Activated naive CD8-positive, alpha-beta T cell treated with anti-CD3 and anti-CD28 coated beads, Interleukin-2, amount 50 U/mL, for 24 hours (primary cell): ENCODE results near the gene ITGA7.
A peak's percentile ranks its signal among the peaks of the same experiment; 100 is the strongest.
"Not testable (repeated sequence)": the region's sequence is repeated elsewhere in the genome, so short reads cannot be mapped to it uniquely, and the experiment has no call there.

Experiments
- ATAC-seq: fragments of 150-1000 bp; cut with Tn5 transposase; one replicate; pipeline ENCODE4 v1.10.0; 2021
- DNase-seq: peaks from one replicate; pipeline ENCODE4 v3.0.0; 2021
- H3K27ac Mint-ChIP-seq: one replicate; pipeline ENCODE4 v1.8.0; 2021; ENCODE audit warnings: mild to moderate bottlenecking, mixed read lengths
- H3K27me3 Mint-ChIP-seq: one replicate; pipeline ENCODE4 v1.8.0; 2021; ENCODE audit warnings: mixed read lengths
- H3K36me3 Mint-ChIP-seq: one replicate; pipeline ENCODE4 v1.8.0; 2021; ENCODE audit warnings: low read depth, mixed read lengths
- H3K4me1 Mint-ChIP-seq: one replicate; pipeline ENCODE4 v1.8.0; 2021; ENCODE audit warnings: mixed read lengths
- H3K4me3 Mint-ChIP-seq: one replicate; pipeline ENCODE4 v1.8.0; 2021; ENCODE audit warnings: mild to moderate bottlenecking, moderate library complexity, mixed read lengths
- H3K9me3 Mint-ChIP-seq: one replicate; pipeline ENCODE4 v1.8.0; 2021; ENCODE audit warnings: mixed read lengths

ITGA7 gene

DNA sequence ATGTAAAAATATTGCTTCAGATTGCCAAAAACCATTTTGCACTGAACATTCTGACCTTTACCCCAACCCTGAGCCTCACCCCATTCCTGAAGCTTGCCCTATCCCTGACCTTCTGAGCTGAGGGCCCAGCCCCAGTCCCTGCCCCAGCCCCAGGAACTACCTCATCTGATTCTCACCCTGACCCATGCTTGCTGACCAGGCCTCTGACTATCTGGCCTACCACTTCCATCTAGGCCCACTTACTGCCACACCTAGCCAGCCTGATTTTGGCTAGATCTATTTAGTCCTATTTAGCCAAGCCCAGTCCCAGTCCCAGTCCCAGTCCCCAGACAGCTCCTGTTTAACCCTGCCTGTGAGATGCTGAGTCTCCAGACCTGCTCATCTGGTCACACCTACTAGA is 37.4 kb downstream of the ITGA7 start:
- ATAC-seq (no peak), DNase-seq (no peak)
- Mint-ChIP-seq H3K4me3 (no peak overlapping the region), H3K27me3 (peaks cover 2% of the 10 kb centered on the region), H3K27ac (no peak overlapping the region), H3K9me3 (no peaks in the 10 kb centered on the region), H3K4me1 (no peaks in the 10 kb centered on the region), H3K36me3 (no peaks in the 10 kb centered on the region)

DNA sequence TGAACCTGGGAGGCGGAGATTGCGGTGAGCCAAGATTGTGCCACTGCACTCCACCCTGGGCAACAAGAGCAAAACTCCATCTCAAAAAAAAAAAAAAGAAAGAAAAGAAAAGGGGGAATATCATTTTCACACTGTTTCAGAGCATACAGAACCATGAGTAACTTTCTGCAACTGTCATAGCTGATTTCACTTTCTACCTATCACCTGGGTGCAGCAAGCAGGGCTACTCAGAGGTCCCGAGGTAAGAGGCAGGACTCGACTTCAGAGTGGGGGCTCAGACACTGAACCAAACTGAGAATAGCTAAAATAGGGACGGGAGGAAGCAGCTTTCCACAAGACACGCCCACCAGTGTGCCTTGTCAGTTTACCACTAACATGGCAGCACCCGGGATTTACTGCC is 41.2 kb downstream of the ITGA7 start:
- Mint-ChIP-seq H3K27me3 (peaks cover 2% of the 10 kb centered on the region), H3K4me3 (no peak overlapping the region), H3K27ac (no peak overlapping the region), H3K36me3 (no peaks in the 10 kb centered on the region), H3K4me1 (no peaks in the 10 kb centered on the region), H3K9me3 (no peaks in the 10 kb centered on the region)
- no peak for DNase-seq
- no peak for ATAC-seq

- DNase-seq (no peak), ATAC-seq (no peak)
- no peaks in the 10 kb centered on the region for H3K4me1 Mint-ChIP-seq
- H3K36me3 Mint-ChIP-seq, result no peaks in the 10 kb centered on the region
- H3K9me3 Mint-ChIP-seq, result no peaks in the 10 kb centered on the region
- H3K4me3 Mint-ChIP-seq, result no peak overlapping the region
- no peak overlapping the region for H3K27ac Mint-ChIP-seq
- H3K27me3 Mint-ChIP-seq, result peaks cover 2% of the 10 kb centered on the region
Measured at GRCh38 chr12:55664826-55665225, 42.9 kb downstream of the ITGA7 start.

- Mint-ChIP-seq H3K9me3 (no peaks in the 10 kb centered on the region), H3K27me3 (peaks cover 2% of the 10 kb centered on the region), H3K36me3 (no peaks in the 10 kb centered on the region), H3K4me1 (no peaks in the 10 kb centered on the region), H3K27ac (no peak overlapping the region), H3K4me3 (no peak overlapping the region)
- ATAC-seq (no peak), DNase-seq (no peak)
Measured at GRCh38 chr12:55663391-55663790, 44.3 kb downstream of the ITGA7 start.

GRCh38 chr12:55659486-55660385 is 48.0 kb downstream of the ITGA7 start:
- H3K27ac Mint-ChIP-seq, result no peak overlapping the region
- no peak for DNase-seq

GRCh38 chr12:55658635-55659391 is 48.9 kb downstream of the ITGA7 start:
- DNase-seq, result no peak
- H3K27ac Mint-ChIP-seq, result no peak overlapping the region
- no peak for ATAC-seq
- H3K4me3 Mint-ChIP-seq, result no peak overlapping the region
- no peaks in the 10 kb centered on the region for H3K36me3 Mint-ChIP-seq
- peaks cover 4% of the 10 kb centered on the region for H3K27me3 Mint-ChIP-seq
- H3K4me1 Mint-ChIP-seq, result no peaks in the 10 kb centered on the region
- H3K9me3 Mint-ChIP-seq, result no peaks in the 10 kb centered on the region

More at GRCh38 chr12:55659486-55660385, 48.0 kb downstream of the ITGA7 start:
- Mint-ChIP-seq H3K4me1 (no peaks in the 10 kb centered on the region), H3K36me3 (no peaks in the 10 kb centered on the region), H3K4me3 (no peak overlapping the region), H3K9me3 (no peaks in the 10 kb centered on the region), H3K27me3 (peaks cover 4% of the 10 kb centered on the region)
- ATAC-seq, result no peak

DNA sequence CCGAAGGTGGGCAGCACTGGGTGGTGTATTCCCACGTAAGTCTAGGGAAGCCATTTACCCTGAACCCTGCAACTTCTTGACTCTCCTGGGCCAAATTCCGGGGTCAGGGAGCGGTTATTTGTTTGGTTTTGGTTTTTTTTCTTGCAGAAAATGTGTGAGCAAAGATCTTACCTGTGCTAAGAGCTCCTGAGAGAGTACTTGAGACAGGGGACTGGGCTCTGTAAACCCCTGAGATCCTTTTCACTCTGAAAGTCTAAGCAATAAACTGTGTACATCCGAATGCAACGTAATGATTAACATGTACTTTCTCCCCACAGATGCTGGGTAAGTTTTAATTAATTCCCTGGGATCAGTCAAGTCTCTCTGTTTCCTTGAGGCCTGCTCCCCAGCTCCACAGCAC is 49.5 kb downstream of the ITGA7 start:
- Mint-ChIP-seq H3K9me3 (peaks cover under 1% of the 10 kb centered on the region), H3K27ac (no peak overlapping the region)
- no peak for ATAC-seq

GRCh38 chr12:55657212-55657611 is 50.5 kb downstream of the ITGA7 start:
- no peak overlapping the region for H3K4me3 Mint-ChIP-seq
- H3K9me3 Mint-ChIP-seq, result peaks cover 5% of the 10 kb centered on the region
- peaks cover 10% of the 10 kb centered on the region for H3K4me1 Mint-ChIP-seq
- no peak for DNase-seq
- peaks cover 1% of the 10 kb centered on the region for H3K36me3 Mint-ChIP-seq
- no peak overlapping the region for H3K27ac Mint-ChIP-seq
- no peak for ATAC-seq
- peaks cover 4% of the 10 kb centered on the region for H3K27me3 Mint-ChIP-seq

More for the DNA sequence above, 49.5 kb downstream of the ITGA7 start:
- Mint-ChIP-seq H3K36me3 (no peaks in the 10 kb centered on the region), H3K27me3 (peaks cover 4% of the 10 kb centered on the region), H3K4me1 (peaks cover 1% of the 10 kb centered on the region), H3K4me3 (no peak overlapping the region)
- DNase-seq, result no peak

GRCh38 chr12:55654511-55655214 is 53.0 kb downstream of the ITGA7 start:
- no peak overlapping the region for H3K4me3 Mint-ChIP-seq
- no peak for DNase-seq
- H3K9me3 Mint-ChIP-seq, result peaks cover 16% of the 10 kb centered on the region
- no peak for ATAC-seq
- peaks cover 28% of the 10 kb centered on the region for H3K4me1 Mint-ChIP-seq
- peaks cover 4% of the 10 kb centered on the region for H3K27me3 Mint-ChIP-seq
- H3K27ac Mint-ChIP-seq, result no peak overlapping the region
- peaks cover 8% of the 10 kb centered on the region for H3K36me3 Mint-ChIP-seq

DNA sequence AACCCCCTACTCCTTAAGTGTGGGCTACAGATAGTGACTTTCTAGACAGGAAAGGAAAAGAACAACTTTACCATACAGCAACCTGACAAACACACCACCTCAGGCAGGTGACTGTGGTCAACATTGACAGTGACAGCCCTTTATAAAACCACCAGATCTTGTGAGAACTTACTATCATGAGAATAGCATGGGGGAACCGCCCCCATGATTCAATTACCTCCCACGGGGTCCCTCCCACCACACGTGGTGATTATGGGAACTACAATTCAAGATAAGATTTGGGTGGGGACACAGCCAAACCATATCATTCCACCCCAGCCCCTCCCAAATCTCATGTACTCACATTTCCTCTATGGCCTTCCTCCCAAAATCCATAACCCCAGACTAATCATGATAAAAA is 54.7 kb downstream of the ITGA7 start:
- ATAC-seq (no peak), DNase-seq (no peak)
- peaks cover 9% of the 10 kb centered on the region for H3K36me3 Mint-ChIP-seq
- peaks cover 4% of the 10 kb centered on the region for H3K27me3 Mint-ChIP-seq
- no peak overlapping the region for H3K27ac Mint-ChIP-seq
- peaks cover 28% of the 10 kb centered on the region for H3K4me1 Mint-ChIP-seq
- no peak overlapping the region for H3K4me3 Mint-ChIP-seq
- peaks cover 21% of the 10 kb centered on the region for H3K9me3 Mint-ChIP-seq

DNA sequence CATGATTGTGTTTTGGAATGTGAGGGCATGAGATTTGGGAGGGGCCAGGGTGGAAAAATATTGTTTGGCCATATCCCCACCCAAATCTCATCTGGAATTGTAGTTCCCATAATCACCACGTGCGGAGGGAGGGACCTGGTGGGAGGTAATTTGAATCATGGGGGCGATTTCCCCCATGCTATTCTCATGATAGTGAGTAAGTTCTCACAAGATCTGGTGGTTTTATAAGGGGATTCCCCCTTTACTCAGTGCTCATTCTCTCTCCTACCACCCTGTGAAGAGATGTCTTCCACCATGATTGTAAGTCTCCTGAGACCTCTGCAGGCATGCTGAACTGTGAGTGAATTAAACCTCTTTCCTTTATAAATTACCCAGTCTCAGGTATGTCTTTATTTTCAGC is 55.4 kb downstream of the ITGA7 start:
- Mint-ChIP-seq H3K27ac (peak overlapping the region; percentile 61), H3K4me3 (no peak overlapping the region), H3K4me1 (peaks cover 28% of the 10 kb centered on the region), H3K9me3 (peaks cover 21% of the 10 kb centered on the region), H3K36me3 (peaks cover 9% of the 10 kb centered on the region), H3K27me3 (peaks cover 4% of the 10 kb centered on the region)
- ATAC-seq (peak; percentile 97), DNase-seq (peak; percentile 41)

- DNase-seq, result no peak
Measured at GRCh38 chr12:55651299-55651683, 56.4 kb downstream of the ITGA7 start.

DNA sequence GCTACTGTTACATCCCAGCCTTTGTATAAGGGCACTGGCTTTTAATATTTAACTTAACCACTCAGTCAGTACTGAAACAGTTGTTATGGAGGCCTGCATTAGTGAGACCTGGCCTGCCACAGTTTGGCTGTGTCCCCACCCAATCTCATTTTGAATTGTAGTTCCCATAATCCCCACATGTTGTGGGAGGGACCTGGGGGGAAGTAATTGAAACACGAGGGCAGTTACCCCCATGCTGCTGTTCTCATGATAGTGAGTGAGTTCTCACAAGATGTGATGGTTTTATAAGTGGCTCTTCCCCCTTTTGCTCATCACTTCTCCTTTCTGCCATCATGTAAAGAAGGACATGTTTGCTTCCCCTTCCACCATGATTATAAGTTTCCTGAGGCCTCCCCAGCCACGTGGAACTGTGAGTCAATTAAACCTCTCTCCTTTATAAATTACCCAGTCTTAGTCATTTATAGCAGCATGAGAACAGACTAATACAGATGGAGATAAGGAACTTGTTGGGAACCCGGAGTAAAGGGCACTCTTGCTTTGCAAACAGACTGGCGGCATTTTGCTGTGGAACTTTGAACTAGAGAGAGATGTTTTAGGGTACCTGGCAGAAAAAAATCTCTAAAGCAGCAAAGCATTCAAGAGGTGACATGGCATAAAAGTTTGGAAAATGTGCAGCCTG is 56.9 kb downstream of the ITGA7 start:
- not testable (repeated sequence) for H3K4me3 Mint-ChIP-seq, DNase-seq, ATAC-seq, H3K27me3 Mint-ChIP-seq, H3K36me3 Mint-ChIP-seq
- Mint-ChIP-seq H3K4me1 (peaks cover 38% of the 10 kb centered on the region), H3K9me3 (peaks cover 21% of the 10 kb centered on the region), H3K27ac (peak overlapping the region; percentile 59)

More at GRCh38 chr12:55651299-55651683, 56.4 kb downstream of the ITGA7 start:
- peaks cover 9% of the 10 kb centered on the region for H3K36me3 Mint-ChIP-seq
- H3K27ac Mint-ChIP-seq, result peak overlapping the region; percentile 59
- peaks cover 33% of the 10 kb centered on the region for H3K4me1 Mint-ChIP-seq
- ATAC-seq, result no peak
- no peak overlapping the region for H3K4me3 Mint-ChIP-seq
- H3K9me3 Mint-ChIP-seq, result peaks cover 21% of the 10 kb centered on the region
- peaks cover 2% of the 10 kb centered on the region for H3K27me3 Mint-ChIP-seq

DNA sequence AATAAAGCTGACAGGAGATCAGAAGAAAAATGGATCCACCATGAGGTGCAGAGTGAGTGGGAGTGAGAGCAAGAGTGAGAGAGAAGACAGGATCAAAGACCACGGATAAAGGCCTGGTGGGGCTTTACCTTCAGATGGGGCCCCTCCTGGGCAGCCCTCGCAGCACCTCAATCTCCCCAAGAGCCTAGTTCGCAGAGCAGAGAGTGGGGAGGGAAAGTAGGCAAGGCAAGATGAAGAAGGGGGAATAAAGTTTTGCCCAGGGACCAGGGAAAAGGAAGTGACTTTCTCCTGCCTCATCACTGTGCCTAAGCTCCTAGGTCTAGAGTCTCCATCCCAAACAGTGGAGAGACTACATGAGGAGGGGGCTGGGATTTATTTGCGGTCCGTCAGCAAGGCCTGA is 60.7 kb downstream of the ITGA7 start:
- Mint-ChIP-seq H3K27me3 (no peaks in the 10 kb centered on the region), H3K4me1 (peaks cover 40% of the 10 kb centered on the region), H3K36me3 (peaks cover 8% of the 10 kb centered on the region), H3K27ac (peak overlapping the region; percentile 19), H3K4me3 (peak overlapping the region; percentile 24), H3K9me3 (peaks cover 16% of the 10 kb centered on the region)
- no peak for ATAC-seq
- no peak for DNase-seq
